KG1 (cell line): Measurements from ENCODE around the gene HOXD13.

Experiments
- DNase-seq: peaks from one replicate; lab custom pipeline; 2025; lab: John Stamatoyannopoulos, UW

HOXD13 gene

DNA sequence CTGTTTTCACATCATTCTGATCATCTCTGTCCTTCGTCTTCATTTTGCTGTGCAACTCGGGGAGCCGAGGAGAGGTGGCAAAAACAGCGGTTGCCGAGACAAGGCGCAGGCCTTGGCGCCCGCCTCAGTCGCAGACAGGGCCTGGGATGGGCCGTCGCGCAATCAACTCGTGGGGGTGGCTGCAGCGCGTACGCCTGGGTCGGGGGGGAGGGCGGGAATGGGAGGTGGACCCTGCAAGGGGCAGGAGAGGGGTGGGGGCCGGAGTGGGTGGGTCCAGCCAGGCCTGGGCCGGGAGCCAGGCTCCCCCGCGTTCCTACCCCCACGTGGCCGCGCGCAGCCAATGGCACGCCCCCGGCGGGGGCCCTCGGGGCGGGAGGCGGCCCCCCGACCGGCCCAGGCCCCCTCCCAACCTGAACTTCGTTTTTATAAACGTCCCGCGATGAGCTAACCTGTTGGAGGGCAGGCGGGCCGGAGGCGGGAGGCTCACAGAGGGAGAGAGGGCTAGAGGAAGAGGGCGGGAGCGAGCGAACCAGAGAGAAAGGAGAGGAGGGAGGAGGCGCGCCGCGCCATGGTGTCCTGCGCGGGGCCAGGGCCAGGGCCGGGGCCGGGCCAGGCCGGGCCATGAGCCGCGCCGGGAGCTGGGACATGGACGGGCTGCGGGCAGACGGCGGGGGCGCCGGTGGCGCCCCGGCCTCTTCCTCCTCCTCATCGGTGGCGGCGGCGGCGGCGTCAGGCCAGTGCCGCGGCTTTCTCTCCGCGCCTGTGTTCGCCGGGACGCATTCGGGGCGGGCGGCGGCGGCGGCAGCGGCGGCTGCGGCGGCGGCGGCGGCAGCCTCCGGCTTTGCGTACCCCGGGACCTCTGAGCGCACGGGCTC, at the start of gene HOXD13:
HOXD13 (plus strand) TSS at position 452 of the 875 bp plus-strand sequence; CDS start at position 622, 170 bp downstream.
- DNase-seq = no peak

DNA sequence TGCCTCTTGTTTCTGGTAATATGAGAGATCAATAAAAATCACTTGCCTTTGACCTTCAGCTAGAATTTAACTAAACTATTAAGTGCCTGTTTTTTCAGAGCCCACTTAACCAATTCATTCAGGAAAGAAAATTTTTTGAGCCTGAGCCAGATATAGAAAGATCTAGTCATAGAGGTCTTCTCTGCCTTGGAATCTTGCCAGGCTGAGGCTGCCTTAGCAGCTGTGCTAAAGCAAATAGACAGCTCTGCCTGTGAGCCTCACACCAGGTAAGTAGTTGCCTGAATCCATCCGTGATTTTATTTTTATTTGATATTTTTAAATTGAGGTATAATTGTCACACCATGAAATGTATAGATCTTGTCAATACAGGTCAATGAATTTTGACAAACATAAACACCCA, 36.1 kb upstream of the HOXD13 start:
- DNase-seq = no peak

DNA sequence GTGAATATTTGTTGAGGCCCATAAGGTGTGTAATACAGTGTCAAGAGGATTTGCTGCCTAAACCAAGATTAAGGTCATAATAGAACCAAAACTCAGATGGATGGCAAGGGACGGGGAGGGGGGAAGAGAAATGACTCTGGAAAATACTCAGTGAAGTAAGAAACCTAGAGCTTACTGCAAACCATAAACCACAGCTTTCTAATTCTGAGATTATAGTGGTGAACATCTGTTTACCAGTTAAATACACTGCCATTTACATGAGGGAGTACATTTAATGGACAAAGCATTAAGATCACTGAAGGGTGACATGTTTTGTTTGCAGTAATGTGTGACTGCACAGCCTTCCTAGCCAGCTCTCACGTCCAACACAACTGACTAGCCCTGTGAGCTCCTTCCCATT, 28.6 kb upstream of the HOXD13 start:
- DNase-seq = no peak

- no peak for DNase-seq
Measured at GRCh38 chr2:176066645-176067588, 25.6 kb upstream of the HOXD13 start.

DNA sequence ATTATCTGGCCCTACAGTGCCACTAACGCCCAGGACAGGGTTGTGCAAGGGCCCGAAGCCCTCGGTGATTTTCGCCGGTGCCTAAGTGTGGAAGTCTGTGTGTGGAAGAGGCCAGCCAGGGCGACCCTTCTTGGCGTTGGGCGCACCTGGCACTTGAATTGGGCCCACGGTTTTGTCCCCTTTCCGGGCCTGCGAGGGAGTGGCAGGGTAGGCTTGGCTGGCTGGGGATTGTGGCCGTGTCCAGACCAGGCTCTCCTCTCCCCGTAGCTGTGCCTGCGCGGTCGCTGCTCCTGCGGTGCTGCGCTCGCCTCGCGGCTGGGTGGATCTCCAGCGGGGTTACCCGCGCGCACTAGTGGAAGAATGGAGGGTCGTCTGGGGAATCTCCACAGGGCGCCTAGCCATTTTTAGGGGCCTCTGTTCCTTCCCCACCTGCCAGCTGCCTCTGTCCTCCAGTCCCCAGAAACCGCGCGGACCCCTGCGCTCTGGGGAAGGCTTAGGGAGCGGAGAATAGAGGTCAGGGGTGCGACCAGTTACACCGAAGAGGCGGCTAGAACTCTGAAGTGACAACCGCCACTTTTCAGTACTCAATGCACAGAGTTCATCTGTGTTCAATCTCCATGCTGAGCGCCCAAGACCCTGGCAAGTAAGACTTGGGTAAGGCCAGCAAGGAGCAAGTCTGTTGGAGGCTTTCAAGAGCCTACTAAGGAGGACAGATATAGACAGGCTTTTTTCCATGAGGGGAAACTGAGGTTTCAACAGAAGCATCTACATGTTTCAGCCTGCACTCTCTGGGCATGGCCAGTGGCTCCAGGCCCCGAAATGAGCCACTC, 24.7 kb upstream of the HOXD13 start:
- DNase-seq = no peak

DNA sequence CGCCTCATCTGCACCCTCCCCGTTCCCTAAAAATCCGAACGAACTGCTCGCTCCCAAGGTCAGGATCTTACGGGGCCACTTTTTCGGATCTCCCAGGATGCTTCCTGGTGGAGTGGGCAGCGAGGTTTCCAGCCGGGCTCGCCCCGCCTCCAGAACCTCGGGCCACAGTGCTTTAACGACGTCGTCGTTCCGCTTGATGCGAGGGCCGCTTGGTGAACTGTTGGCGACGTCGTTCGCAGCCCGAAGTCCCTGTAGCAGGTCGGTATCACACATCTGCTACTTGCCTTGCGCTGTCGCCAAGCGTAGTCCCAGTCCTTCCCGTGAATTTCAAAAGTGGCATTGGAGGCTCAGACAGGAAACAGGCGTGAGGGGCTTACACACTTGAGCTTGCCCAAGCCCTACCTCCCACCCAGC, 24.1 kb upstream of the HOXD13 start:
- DNase-seq = no peak

GRCh38 chr2:176071330-176072291, 20.9 kb upstream of the HOXD13 start:
- DNase-seq = no peak

DNA sequence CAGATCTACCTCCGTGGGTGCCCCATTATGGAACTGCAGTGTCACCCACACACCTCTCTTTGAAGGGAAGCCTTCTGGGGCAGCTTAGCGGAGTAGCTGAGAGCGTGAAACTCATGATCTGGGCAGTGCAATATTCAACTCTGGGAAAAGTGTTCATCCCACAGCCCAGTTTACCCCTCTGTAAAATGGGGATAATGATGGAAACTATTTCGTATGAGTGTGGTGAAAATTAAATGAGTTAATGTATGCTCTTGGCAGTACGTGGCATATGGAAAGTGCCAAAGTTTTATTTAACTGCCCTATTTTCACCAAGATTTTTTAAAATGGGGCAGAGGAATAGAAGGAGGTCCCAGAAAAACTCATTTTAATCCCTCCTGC, 20.2 kb upstream of the HOXD13 start:
- no peak for DNase-seq

DNA sequence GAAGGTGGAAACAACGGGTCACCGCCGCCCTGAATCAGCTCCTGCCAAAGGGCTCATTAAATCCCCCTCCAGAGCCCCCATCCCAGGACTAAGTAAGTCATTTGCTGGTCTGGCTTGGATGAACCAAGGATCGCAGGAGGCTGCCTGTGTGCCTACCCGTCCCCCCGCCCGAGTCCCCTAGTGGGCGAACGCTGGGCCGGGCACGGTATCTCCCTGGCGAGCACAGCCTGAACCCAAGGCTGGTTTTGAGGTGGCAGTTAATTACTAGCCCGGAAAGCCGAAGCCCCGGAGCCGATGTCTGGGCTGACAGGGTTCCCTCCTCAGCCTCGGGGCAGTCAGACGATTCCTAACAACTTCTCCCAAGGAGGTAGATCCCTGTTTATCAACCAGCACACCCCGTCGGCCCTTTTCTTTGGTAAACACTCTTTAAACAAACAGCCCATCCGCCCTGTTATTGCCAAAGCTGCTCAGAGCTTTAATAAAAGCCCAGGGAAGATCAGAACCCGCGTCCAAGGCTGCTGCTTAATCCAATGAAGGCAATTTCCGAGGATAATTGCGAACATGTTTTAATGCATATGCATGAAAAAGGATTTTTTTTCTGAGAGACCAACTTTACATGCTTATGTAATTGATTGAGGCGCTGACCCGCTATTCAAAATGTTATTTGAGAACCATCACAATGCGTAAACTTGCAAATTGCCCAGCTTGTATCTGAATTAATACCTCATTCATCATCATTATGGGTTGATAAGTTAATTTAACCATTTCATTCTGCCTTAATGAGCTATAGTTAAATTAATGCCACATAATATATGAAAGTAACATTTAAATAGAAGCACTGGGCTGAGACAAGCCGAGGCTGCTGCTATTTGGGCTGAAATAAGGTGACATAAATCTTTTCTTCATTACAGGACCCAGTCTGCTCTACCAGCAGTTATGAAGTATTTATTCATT, 19.3 kb upstream of the HOXD13 start:
- no peak for DNase-seq

DNA sequence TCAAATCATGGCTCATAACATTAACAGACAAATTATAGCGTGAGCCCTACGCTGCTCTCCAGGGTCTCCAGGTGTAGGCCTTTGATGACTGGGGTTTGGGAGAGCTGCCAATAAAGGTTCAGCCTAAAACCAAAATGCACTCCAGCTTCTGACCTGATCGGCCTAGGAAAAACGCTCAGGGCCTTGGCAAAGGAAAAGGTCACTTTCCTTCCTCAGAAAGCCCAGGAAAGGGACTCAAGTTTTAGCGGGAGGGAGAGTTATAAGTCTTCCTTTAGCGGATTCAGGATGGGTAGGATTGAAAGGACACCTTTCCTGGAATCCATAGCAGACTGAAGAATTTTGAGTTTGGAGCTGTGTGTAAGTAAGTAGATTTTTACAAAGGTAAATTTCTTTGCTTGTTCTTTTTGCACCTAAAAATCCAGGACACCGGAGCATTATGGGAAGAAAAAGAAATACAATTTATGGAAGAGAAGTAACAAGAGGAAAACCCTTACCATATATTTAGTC, 17.5 kb upstream of the HOXD13 start:
- no peak for DNase-seq

GRCh38 chr2:176075481-176075880, 17.0 kb upstream of the HOXD13 start:
- no peak for DNase-seq

- DNase-seq = no peak
Measured at GRCh38 chr2:176076063-176076462, 16.5 kb upstream of the HOXD13 start.

- DNase-seq = no peak
Measured at GRCh38 chr2:176076796-176077195, 15.7 kb upstream of the HOXD13 start.

- DNase-seq = no peak
Measured at GRCh38 chr2:176078541-176079284, 13.8 kb upstream of the HOXD13 start.

- DNase-seq = no peak
Measured at GRCh38 chr2:176079285-176079830, 13.2 kb upstream of the HOXD13 start.

DNA sequence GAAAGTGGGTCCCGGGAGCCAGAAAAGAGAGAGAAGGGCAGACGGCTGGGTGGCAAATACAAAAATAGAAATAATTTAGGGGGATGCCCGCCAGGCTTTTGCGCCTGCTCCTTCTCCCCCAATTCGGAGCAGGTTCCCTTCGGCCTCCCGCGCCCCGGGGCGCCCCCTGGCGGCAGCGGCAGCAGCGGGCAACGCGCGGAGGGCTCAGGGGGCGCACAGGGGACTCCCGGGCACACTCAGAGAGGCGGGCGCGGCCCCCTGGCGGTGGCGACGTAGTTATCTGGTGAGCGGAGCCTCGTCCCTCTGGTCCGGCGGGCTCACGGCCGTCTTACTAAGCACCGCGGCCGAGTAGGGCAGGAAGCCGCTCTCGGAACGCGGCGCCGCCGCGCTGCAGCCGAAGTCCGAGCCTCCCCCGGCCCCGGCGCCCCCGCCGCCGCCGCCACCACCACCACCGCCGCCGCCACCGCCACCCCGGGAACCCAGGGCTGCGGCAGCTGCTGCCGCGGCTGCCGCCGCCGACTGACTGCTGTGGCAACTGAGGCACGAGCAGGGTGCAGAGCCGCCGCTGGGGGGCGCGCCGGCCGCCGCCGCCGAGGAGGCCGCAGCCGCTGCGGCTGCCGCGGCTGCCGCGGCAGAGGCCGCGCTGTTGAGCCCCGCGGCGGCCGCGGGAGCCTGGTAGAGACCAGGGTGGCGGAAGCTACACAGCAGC, 12.5 kb upstream of the HOXD13 start:
- DNase-seq = no peak

DNA sequence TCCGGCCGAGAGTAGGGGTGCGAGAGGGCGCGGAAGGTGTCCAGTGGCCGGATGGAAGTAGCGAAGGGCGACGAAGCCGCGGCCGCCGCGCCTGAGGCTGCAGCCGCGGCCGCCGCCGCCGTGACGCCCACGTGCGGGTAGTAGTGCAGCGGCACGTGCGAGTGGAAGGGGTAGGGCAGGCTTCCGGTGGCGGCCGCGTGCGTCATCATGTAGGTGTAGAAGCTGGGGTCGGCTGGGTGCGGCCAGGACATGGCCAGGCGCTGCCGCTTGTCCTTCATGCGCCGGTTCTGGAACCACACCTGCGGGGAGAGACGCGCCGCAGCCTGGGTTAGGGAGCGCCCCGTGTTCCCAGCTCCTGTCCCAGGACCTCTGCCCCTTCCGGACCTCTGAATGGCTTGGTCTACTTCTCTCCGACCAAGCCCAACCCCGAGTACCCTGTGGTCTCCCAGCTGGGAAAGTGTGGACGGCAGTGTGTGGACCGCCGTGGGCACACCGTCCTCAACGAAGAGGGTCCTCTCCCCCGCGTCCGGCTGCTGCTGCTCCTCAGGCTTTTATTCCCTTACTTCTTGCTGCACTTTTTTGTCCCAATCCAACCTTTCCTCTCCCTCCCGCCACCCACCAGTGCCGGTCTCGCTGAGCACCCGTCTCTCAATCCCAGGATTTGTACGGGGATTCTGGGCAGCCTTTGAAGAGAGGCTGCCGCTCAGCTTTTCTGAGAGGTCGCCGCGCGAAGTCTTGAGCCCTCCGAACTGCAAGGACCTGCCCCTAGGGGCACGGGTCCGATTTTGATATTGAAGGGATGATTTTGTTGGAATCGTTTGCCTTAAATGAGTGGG, 11.8 kb upstream of the HOXD13 start:
- no peak for DNase-seq
